Smooth muscle cell (in vitro differentiated cells): ENCODE measurements around the gene KRTAP10-2. TPM values are rescaled to one million over a fixed set of nuclear protein-coding genes. Genes with fewer than 3 reads are reported as not detected.

Experiments
- DNase-seq: peaks from one replicate; lab custom pipeline; 2025; ENCODE audit not compliant: unreplicated experiment; lab: John Stamatoyannopoulos, UW
- H2AFZ ChIP-seq: fragments of 200-600 bp; sonication (generic); 2 replicates; pipeline ENCODE4 v1.6.0; 2016; ENCODE audit warnings: antibody characterized with exemption, low read depth, mild to moderate bottlenecking
- H3F3A ChIP-seq: fragments of 200-600 bp; sonication (generic); 2 replicates; pipeline ENCODE4 v1.6.0; 2017; ENCODE audit warnings: antibody characterized with exemption, low read depth
- H3K27ac ChIP-seq: fragments of 200-600 bp; sonication (generic); 2 replicates; pipeline ENCODE4 v1.5.1; 2016; ENCODE audit warnings: low read depth, mild to moderate bottlenecking
- H3K27me3 ChIP-seq: fragments of 200-600 bp; sonication (generic); 2 replicates; pipeline ENCODE4 v1.6.1; 2016; ENCODE audit warnings: low read depth, mild to moderate bottlenecking
- H3K36me3 ChIP-seq: fragments of 200-600 bp; sonication (generic); 2 replicates; pipeline ENCODE4 v1.5.1; 2016; ENCODE audit warnings: low read depth
- H3K4me1 ChIP-seq: fragments of 200-600 bp; sonication (generic); 2 replicates; pipeline ENCODE4 v1.5.1; 2016; ENCODE audit warnings: low read depth
- H3K4me2 ChIP-seq: fragments of 200-600 bp; sonication (generic); 2 replicates; pipeline ENCODE4 v1.6.0; 2016; ENCODE audit warnings: mild to moderate bottlenecking
- H3K4me3 ChIP-seq: fragments of 200-600 bp; sonication (generic); 2 replicates; pipeline ENCODE4 v1.5.1; 2016; ENCODE audit warnings: mild to moderate bottlenecking
- H3K79me2 ChIP-seq: fragments of 200-600 bp; sonication (generic); 2 replicates; pipeline ENCODE4 v1.6.0; 2016; ENCODE audit warnings: low read depth, mild to moderate bottlenecking
- H3K9ac ChIP-seq: fragments of 200-600 bp; sonication (generic); 2 replicates; pipeline ENCODE4 v1.6.0; 2016; ENCODE audit warnings: low read depth
- H3K9me3 ChIP-seq: fragments of 200-600 bp; sonication (generic); replicated peaks from 2 replicates; pipeline ENCODE4 v1.5.1; 2016; ENCODE audit warnings: low read depth
- H4K20me1 ChIP-seq: fragments of 200-600 bp; sonication (generic); 2 replicates; pipeline ENCODE4 v1.6.0; 2016; ENCODE audit warnings: low read depth
- WGBS: methylation state at CpG from one replicate; pipeline ENCODE4 v1.1.7; 2016; ENCODE audit warnings: low lambda C conversion rate; 5-methylcytosine and 5-hydroxymethylcytosine counted together
- polyA plus RNA-seq: library from polyadenylated mRNA; unstranded; fragments of >200 nt; fragmentation: Nextera tagmentation; extraction: Ambion mirVana; gene quantifications from 2 replicates; pipeline ENCODE4 v1.2.1, GENCODE V29; 2016
- total RNA-seq: library from RNA; depleted of rRNA; stranded (reverse); fragments of >200 nt; gene quantifications from 2 replicates; pipeline ENCODE4 v1.2.3, GENCODE V29; 2014
- TF ChIP-seq, protein P1 (sequence below): fragments of 200-600 bp; sonication (generic); IDR thresholded peaks from 2 replicates; pipeline ENCODE4 v1.5.1; 2017; ENCODE audit warnings: borderline replicate concordance, mild to moderate bottlenecking, antibody characterized with exemption; ENCODE audit not compliant: insufficient read depth, poor library complexity, severe bottlenecking

The KRTAP10-2 gene
- total and polyA plus RNA-seq, 2 experiments from 2014 or later: not detected

DNA sequence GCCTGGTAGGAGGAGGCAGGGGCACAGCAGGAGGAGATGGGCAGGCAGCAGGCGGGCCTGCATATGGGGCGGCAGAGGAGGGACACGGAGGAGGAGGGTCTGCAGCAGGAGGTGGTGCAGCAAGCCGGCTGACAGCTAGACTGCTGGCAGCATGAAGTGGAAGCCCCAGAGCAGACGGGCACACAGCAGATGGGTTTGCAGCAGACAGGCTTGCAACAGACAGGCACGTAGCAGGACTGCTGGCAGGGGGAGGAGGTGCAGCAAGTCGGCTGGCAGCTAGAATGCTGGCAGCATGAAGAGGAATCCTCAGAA is 28.5 kb upstream of the KRTAP10-2 start:
- H3K9ac ChIP-seq: no peak overlapping the region
- no peaks in the 10 kb centered on the region for H3K79me2 ChIP-seq
- H3K4me3 ChIP-seq: no peak overlapping the region
- H3K9me3 ChIP-seq: peaks cover 17% of the 10 kb centered on the region
- no peaks in the 10 kb centered on the region for H3K36me3 ChIP-seq
- no peak overlapping the region for H3K4me2 ChIP-seq
- no peak overlapping the region for H3K27ac ChIP-seq
- TF ChIP-seq, protein P1, sequence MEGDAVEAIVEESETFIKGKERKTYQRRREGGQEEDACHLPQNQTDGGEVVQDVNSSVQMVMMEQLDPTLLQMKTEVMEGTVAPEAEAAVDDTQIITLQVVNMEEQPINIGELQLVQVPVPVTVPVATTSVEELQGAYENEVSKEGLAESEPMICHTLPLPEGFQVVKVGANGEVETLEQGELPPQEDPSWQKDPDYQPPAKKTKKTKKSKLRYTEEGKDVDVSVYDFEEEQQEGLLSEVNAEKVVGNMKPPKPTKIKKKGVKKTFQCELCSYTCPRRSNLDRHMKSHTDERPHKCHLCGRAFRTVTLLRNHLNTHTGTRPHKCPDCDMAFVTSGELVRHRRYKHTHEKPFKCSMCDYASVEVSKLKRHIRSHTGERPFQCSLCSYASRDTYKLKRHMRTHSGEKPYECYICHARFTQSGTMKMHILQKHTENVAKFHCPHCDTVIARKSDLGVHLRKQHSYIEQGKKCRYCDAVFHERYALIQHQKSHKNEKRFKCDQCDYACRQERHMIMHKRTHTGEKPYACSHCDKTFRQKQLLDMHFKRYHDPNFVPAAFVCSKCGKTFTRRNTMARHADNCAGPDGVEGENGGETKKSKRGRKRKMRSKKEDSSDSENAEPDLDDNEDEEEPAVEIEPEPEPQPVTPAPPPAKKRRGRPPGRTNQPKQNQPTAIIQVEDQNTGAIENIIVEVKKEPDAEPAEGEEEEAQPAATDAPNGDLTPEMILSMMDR: no peak
- no peaks in the 10 kb centered on the region for H4K20me1 ChIP-seq
- no peak for DNase-seq
- 86% methylated on average over 7 of the region's 7 CpGs for WGBS
- no peaks in the 10 kb centered on the region for H3K27me3 ChIP-seq
- no peak overlapping the region for H2AFZ ChIP-seq
- no peaks in the 10 kb centered on the region for H3F3A ChIP-seq
- H3K4me1 ChIP-seq: peaks cover 3% of the 10 kb centered on the region

DNA sequence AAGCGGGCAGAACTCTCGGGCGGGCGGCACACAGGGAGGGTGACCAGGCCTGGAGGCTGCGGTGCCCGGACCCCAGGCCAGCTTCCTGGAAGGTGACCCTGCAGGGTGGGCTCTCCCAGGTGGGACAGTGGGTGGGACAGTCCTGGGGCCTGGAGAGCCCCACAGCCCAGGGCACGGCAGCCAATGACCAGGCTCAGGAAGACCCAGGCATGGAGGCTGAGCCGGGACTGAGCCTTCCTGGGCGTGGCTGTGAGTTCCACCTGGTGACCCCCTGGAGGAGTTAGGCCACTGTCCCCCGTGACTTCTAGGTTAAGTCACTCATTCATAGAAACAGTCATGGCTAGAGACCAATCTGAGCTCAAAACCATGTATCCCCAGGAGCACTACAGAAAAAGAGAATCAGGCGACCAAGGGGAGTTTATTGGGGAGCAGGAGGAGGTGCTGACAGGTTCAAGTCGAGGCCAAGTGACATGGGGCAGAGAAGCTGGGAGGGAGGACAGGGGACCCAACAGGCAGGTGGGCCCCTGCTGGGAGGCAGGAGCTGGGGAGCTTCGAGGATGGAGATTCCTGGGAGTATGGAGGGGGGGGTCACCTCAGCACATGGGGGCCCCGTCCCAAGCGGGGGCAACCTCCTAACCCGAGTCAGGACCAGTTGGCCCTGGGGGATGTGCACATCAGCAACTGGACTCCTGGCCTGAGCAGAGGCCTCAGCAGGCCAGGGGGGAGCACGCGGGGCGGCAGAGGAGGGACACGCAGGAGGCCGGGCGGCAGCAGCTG is 27.9 kb upstream of the KRTAP10-2 start:
- no peak overlapping the region for H3K9ac ChIP-seq
- H3K27me3 ChIP-seq: no peaks in the 10 kb centered on the region
- H3K4me2 ChIP-seq: no peak overlapping the region
- 93% methylated on average over 21 of the region's 22 CpGs for whole genome bisulfite sequencing
- no peak overlapping the region for H2AFZ ChIP-seq
- H3K79me2 ChIP-seq: no peaks in the 10 kb centered on the region
- H4K20me1 ChIP-seq: no peaks in the 10 kb centered on the region
- TF ChIP-seq, protein P1: no peak
- no peaks in the 10 kb centered on the region for H3K36me3 ChIP-seq
- no peak overlapping the region for H3K4me3 ChIP-seq
- no peak overlapping the region for H3K27ac ChIP-seq
- H3K9me3 ChIP-seq: peaks cover 17% of the 10 kb centered on the region
- no peak for DNase-seq
- peaks cover 3% of the 10 kb centered on the region for H3K4me1 ChIP-seq
- H3F3A ChIP-seq: no peaks in the 10 kb centered on the region

DNA sequence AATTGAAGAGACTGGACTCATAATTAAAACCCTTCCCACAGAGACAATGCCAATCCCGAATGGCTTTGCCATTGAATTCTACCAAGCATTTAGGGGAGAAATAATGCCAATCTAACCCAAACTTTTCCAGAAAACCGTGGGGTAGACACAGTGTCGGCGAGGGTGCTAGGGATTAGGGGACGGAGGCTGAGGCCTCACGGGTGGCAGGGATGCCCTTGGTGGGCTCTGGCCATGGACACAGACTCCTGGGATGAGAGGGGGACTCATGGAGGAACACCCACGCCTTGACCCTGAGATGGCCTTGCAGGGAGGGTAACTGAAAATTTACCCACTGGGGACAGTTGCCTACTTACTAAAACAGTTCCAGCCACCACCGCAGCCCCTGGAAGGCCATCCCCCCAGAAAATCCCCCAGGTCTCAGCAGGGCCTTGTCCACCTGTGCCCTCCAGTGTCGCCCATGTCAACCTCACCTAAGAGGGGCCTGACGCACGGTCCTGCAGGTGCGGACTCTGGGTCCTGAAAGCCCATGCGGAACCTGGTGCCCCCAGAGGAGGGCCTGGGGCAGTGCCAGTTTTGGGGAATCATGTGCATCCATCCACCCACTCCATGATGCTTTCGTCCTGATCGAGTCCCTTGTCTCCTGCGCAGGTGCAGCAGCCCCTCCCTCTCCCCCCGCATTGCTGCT is 27.2 kb upstream of the KRTAP10-2 start:
- H2AFZ ChIP-seq: no peak overlapping the region
- H3K27ac ChIP-seq: no peak overlapping the region
- H3K4me1 ChIP-seq: peaks cover 3% of the 10 kb centered on the region
- H3K9me3 ChIP-seq: peaks cover 17% of the 10 kb centered on the region
- TF ChIP-seq, protein P1: no peak
- no peak for DNase-seq
- no peaks in the 10 kb centered on the region for H3K27me3 ChIP-seq
- H3K79me2 ChIP-seq: no peaks in the 10 kb centered on the region
- no peak overlapping the region for H3K4me3 ChIP-seq
- no peak overlapping the region for H3K4me2 ChIP-seq
- no peaks in the 10 kb centered on the region for H3F3A ChIP-seq
- no peak overlapping the region for H3K9ac ChIP-seq
- 96% methylated on average over 17 of the region's 17 CpGs for WGBS
- H3K36me3 ChIP-seq: no peaks in the 10 kb centered on the region
- H4K20me1 ChIP-seq: no peaks in the 10 kb centered on the region
